ENCODE results near the gene SYT7. TPM values are rescaled to one million over a fixed set of nuclear protein-coding genes. Genes with fewer than 3 reads are reported as not detected.

SYT7 gene
- total and polyA plus RNA-seq, 10 donors = 0.14 to 5.3 (median 2.3) TPM

DNA sequence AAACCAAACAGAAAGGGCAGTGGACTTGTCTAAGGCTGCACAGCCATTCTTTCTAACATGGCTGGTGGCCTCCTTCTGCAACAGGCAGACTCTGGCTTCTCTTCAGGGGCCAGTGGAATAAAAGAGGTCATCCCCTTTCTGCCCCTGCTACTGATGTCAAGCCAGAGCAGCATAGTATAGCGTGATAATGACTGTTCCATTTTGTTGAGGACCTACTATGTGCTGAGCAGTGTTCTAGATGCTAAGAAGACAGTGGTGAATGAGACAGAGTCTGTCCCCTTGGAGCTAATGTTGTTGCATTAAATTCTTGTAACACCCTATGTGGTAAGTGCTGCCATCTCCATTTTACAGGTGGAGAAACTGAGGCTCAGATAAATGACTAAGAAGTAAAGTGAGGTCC is 15.7 kb upstream of the SYT7 start:
- peak overlapping the region in 3 of 8 donors; percentile 66 to 83 (median 69) for H3K27ac ChIP-seq
- WGBS, 5 donors = 67 to 100% (median 84%) methylated on average over 1 of the region's 1 CpG
- H3K36me3 ChIP-seq = no peaks in the 10 kb centered on the region
- peaks cover 0 to 54% (median 0%) of the 10 kb centered on the region in 7 donors for H3K27me3 ChIP-seq (replicated peaks in 1 of 7)
- intact Hi-C loops (cut with DNase I; ENCODE audit: low total_unique reads) = no loop called here
- no peak overlapping the region for H3K4me3 ChIP-seq
- no peak for DNase-seq
- H3K9me3 ChIP-seq = no peaks in the 10 kb centered on the region
- peaks cover 0 to 21% (median 4%) of the 10 kb centered on the region in 6 donors for H3K4me1 ChIP-seq
- no peak for TF ChIP-seq POLR2A (IDR thresholded peaks at IDR 0.05)
- TF ChIP-seq, protein P1, sequence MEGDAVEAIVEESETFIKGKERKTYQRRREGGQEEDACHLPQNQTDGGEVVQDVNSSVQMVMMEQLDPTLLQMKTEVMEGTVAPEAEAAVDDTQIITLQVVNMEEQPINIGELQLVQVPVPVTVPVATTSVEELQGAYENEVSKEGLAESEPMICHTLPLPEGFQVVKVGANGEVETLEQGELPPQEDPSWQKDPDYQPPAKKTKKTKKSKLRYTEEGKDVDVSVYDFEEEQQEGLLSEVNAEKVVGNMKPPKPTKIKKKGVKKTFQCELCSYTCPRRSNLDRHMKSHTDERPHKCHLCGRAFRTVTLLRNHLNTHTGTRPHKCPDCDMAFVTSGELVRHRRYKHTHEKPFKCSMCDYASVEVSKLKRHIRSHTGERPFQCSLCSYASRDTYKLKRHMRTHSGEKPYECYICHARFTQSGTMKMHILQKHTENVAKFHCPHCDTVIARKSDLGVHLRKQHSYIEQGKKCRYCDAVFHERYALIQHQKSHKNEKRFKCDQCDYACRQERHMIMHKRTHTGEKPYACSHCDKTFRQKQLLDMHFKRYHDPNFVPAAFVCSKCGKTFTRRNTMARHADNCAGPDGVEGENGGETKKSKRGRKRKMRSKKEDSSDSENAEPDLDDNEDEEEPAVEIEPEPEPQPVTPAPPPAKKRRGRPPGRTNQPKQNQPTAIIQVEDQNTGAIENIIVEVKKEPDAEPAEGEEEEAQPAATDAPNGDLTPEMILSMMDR (IDR thresholded peaks at IDR 0.05 in 8 of 11, conservative IDR thresholded peaks at IDR 0.05 in 3 of 11) = no peak
- no peak for TF ChIP-seq POLR2AphosphoS5 (IDR thresholded peaks at IDR 0.05)

DNA sequence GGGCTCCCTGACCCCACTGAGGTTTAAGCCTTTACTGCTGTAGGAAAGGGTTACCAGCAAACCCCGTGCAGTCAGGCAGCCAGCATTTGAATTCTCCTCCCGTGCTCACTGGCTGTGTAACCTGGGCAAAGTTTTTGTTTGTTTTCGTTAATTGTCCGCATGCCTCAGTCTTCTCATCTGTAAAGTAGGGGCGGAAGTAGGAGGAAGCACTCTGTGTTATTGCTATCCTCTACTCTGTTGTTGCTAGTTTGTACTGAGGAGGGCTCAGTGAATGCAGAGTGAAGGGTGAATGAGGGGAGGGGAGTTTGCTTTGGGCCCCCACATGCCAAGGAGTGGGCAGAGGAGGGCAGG is 14.0 kb upstream of the SYT7 start:
- TF ChIP-seq POLR2A (IDR thresholded peaks at IDR 0.05) (no peak), POLR2AphosphoS5 (IDR thresholded peaks at IDR 0.05) (no peak)
- TF ChIP-seq, protein P1 (IDR thresholded peaks at IDR 0.05 in 8 of 11, conservative IDR thresholded peaks at IDR 0.05 in 3 of 11) = no peak
- Histone ChIP-seq H3K9me3 (no peaks in the 10 kb centered on the region), H3K36me3 (no peaks in the 10 kb centered on the region), H3K4me3 (no peak overlapping the region), H3K4me1 (peaks cover 0 to 21% (median 4%) of the 10 kb centered on the region in 6 donors), H3K27ac (peak overlapping the region in 7 of 8 donors; percentile 40 to 83 (median 66)), H3K27me3 (replicated peaks in 1 of 7) (peaks cover 0 to 48% (median 0%) of the 10 kb centered on the region in 7 donors)
- 34 to 74% (median 67%) methylated on average over 5 of the region's 5 CpGs for WGBS, 5 donors
- intact Hi-C loops (cut with DNase I; ENCODE audit: low total_unique reads) = no loop called here
- DNase-seq = no peak

DNA sequence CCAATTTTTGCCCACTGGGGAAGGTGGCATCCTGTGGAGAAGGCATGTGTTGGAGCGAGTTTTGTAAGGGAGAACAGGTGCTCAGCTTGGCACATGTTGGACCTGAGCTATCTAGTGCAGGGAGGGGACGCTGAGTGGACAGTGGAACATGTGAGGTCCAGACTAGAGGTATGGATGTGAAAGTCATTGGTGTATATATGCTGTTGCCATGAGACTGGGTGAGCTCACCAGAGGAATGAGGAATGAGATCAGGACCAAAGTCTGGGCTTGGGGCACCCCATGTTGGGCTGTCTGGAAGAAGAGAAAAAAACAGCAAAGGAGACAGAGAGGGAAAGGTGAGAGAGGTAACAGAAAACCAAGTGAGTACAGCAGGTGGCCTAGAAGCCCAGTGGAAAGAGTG is 12.3 kb upstream of the SYT7 start:
- H3K4me1 ChIP-seq = peaks cover under 1 to 22% (median 10%) of the 10 kb centered on the region in 6 donors
- H3K27ac ChIP-seq = no peak overlapping the region
- H3K27me3 ChIP-seq (replicated peaks in 1 of 7) = peaks cover 0 to 50% (median 3%) of the 10 kb centered on the region in 7 donors
- no peak overlapping the region for H3K4me3 ChIP-seq
- WGBS, 5 donors = 79 to 92% (median 83%) methylated on average over 2 of the region's 2 CpGs
- DNase-seq = no peak
- H3K36me3 ChIP-seq = no peaks in the 10 kb centered on the region
- intact Hi-C loops (cut with DNase I; ENCODE audit: low total_unique reads) = no loop called here
- TF ChIP-seq, protein P1 (IDR thresholded peaks at IDR 0.05 in 8 of 11, conservative IDR thresholded peaks at IDR 0.05 in 3 of 11) = no peak
- TF ChIP-seq POLR2A (IDR thresholded peaks at IDR 0.05) = no peak
- no peak for TF ChIP-seq POLR2AphosphoS5 (IDR thresholded peaks at IDR 0.05)
- H3K9me3 ChIP-seq = no peaks in the 10 kb centered on the region

DNA sequence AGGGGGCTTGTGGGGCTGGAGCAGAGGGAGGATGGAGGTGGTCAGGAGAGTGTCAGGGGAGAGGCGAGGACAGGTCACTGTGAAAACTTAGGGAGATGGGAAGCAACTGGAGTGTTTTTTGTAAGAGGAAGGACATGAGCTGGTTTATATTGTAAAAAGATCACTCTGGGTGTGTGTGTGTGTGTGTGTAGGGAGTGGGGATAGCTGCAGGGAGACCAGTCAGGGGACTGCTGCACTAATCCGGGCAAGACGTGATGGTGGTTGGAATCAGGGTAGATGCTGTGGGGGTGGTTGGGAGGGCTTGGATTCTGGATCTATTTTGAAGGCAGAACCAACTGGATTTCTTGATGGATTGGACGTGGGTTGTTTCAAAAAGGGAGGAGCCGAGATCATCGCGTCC is 11.3 kb upstream of the SYT7 start:
- TF ChIP-seq, protein P1 (IDR thresholded peaks at IDR 0.05 in 8 of 11, conservative IDR thresholded peaks at IDR 0.05 in 3 of 11) = no peak
- TF ChIP-seq POLR2A (IDR thresholded peaks at IDR 0.05) (no peak), POLR2AphosphoS5 (IDR thresholded peaks at IDR 0.05) (no peak)
- H3K9me3 ChIP-seq = no peaks in the 10 kb centered on the region
- intact Hi-C loops (cut with DNase I; ENCODE audit: low total_unique reads) = no loop called here
- no peaks in the 10 kb centered on the region for H3K36me3 ChIP-seq
- H3K27me3 ChIP-seq (replicated peaks in 1 of 7) = peaks cover 0 to 58% (median 10%) of the 10 kb centered on the region in 7 donors
- DNase-seq = no peak
- H3K4me3 ChIP-seq = no peak overlapping the region
- H3K27ac ChIP-seq = no peak overlapping the region
- WGBS, 5 donors = 82 to 94% (median 83%) methylated on average over 7 of the region's 7 CpGs
- peaks cover 9 to 32% (median 20%) of the 10 kb centered on the region in 6 donors for H3K4me1 ChIP-seq

Measured in spleen (tissue), 11 donors.